ENCODE results near the gene WDR86. TPM values are rescaled to one million over a fixed set of nuclear protein-coding genes. Genes with fewer than 3 reads are reported as not detected.

WDR86 gene
- total RNA-seq, 4 donors from 2014 or later = 8.3 to 51.2 (median 15.6) TPM

DNA sequence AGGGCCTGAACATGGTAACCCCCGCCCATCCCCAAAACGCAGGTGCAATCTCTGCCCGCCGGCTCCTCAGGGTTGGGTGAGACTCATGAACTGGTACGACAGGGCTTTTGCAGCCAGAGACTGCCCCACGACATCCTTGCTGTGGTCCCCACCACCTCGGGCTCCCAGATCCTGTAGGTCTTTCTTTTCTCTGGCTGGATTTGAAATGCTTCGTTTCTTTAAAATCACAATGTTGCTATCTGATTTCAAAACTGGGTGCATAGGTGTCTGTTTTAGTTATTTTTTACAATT is 21.9 kb downstream of the WDR86 start:
- TF ChIP-seq, protein P1, sequence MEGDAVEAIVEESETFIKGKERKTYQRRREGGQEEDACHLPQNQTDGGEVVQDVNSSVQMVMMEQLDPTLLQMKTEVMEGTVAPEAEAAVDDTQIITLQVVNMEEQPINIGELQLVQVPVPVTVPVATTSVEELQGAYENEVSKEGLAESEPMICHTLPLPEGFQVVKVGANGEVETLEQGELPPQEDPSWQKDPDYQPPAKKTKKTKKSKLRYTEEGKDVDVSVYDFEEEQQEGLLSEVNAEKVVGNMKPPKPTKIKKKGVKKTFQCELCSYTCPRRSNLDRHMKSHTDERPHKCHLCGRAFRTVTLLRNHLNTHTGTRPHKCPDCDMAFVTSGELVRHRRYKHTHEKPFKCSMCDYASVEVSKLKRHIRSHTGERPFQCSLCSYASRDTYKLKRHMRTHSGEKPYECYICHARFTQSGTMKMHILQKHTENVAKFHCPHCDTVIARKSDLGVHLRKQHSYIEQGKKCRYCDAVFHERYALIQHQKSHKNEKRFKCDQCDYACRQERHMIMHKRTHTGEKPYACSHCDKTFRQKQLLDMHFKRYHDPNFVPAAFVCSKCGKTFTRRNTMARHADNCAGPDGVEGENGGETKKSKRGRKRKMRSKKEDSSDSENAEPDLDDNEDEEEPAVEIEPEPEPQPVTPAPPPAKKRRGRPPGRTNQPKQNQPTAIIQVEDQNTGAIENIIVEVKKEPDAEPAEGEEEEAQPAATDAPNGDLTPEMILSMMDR (IDR thresholded peaks at IDR 0.05; ENCODE audit: low read depth) = no peak

DNA sequence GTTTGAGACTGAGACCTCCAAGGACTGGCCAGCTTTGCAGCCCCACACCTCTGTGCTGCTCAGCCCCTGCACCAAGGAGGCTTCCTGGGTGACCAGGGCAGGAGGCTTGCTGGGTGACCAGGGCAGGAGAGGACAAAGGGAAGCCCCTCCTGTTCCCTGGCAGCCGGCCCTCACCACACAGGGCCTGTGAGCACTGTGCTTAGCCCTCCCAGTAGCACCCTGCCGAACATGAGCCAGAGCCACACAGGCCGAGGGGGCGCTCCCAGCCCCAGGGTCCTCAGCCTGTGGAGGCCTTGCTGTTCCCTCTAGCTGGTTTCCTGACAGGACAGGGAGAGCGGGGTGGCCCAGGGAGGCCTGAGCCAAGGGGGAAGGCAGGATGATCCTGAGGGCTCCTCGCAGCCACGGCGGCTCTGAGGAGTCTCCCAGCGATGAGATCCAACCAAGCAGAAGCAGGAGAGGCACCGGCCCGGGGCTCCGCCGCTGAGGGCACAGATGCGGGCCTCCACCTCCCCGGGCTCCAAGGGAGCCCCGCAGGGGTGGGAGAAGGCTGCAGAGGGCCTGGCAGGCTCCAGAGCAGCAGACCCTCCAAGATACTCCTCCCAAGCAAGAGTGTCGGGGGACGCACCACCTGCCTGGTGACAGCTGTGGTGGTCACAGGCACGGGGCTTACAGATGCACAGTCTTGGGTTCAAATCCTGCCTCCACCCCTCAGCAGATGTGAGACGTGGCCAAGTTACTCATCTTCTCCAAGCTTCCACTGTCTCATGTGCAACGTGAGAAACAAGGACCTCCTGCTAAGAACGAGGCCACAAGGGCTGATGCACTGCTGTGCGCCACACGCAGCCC is 22.5 kb downstream of the WDR86 start:
- TF ChIP-seq, protein P1 (IDR thresholded peaks at IDR 0.05; ENCODE audit: low read depth) = no peak

DNA sequence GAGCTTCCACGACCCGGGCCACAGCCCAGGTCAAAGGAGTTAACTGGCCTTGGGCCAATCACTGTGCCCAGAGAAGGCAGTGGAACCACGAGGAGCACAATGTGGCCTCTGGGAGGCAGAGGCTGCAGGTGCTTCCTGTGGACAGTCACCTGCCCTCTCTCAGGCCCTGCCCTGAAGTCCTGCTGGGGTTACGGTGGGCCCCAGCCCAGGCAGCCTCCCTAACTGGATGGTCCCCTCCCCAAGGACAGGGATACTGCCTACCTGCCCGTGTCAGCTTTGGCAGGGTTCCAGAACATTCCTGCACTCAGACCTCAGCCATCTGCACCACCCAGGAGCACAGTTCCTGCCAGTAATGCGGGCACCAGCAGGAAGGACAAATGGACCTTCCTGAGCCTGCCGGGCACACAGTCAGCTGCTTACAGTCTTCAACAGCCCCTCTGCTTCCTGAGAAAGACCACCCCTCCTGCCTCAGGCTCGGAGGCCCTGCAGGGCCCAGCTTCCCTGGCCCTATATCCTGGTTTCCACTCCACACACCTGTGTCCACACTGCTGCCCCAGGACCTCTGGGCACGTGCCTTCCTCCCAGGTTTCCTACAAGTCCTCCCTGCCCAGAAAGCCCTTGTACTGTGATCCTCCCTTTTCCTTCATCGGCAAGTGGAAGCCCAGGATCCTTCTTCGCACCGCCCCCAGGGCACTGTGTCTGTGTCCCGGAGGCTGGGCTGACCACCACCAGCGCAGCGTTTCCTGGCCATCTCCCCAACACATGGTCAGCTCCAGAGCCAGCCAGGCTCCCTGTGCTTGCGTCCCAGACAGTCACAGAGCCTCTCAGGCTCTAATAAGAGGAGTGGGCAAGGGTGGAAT is 23.3 kb downstream of the WDR86 start:
- TF ChIP-seq, protein P1 (IDR thresholded peaks at IDR 0.05; ENCODE audit: low read depth) = no peak

DNA sequence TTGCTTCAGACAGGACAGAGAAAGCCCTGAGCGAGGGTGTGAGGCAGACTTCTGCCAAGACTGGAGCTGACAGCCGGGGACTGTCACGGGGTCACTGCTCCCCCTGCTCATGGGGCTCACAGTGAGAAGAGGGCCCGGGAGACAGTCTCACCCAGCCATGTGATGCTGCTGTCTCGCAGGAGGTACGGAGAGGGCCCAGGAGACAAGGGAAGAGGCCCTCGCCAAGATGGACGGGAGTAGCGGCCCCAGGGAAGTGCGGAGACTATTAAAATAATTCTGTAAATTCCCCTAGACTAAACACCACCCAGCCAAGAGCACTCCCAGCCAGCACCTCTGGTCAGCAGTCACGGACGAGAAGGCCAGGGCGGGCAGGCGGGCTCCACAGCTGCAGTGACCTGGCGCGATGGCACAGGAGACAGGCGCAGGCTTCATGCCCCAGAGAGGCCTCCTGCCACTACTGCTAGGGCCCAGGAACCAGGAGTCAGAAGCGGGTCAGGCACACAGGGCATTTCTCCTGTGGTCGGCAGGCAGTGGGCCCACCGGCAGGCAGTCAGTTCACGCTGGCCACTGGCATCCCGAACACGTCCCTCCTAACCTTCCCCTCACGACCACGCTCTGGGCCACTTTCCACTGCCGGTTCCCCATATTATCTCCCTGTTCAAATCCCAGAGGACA is 24.1 kb downstream of the WDR86 start:
- TF ChIP-seq, protein P1 (IDR thresholded peaks at IDR 0.05; ENCODE audit: low read depth) = no peak

DNA sequence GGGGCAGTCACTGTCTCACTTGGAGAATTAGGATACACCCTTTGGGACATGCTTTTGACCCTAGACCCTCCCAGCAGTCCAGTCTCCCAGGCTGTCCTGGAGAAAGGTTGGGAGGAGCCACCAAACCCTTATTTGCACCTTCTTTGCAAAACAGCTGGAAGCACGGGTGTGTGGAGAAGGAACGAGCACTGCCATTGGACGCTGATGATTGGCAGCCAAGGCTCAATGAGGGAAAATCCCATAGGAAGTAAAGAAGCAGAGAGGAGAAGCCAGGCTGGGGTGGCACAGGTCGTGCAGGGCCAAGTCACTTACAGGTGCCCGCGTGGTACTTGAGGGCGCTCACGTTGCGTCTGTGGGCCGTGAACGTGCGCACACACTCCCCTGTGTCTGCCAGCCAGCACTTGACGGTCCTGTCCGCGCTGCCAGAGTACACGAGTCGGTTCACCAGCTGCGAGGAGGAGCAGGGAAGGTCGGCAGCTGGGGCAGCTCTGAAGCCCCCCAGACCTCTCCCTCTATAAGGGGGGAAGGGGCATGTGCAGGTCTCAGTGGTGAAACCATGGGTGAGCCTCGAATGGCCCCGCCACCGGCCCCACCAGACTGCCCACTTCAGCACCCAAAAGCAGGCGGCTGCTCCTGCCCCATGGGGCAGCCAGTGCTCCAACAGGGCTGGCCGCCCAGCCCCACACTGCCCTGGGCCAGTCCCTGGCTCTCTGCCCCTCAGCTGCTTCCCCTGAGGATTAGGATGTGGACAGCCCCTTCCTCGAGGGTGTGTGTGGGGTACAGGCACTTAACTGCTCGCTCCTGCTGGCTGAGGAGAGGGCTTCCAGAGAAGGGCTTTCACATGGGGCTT is 24.8 kb downstream of the WDR86 start:
- TF ChIP-seq, protein P1 (IDR thresholded peaks at IDR 0.05; ENCODE audit: low read depth) = no peak

DNA sequence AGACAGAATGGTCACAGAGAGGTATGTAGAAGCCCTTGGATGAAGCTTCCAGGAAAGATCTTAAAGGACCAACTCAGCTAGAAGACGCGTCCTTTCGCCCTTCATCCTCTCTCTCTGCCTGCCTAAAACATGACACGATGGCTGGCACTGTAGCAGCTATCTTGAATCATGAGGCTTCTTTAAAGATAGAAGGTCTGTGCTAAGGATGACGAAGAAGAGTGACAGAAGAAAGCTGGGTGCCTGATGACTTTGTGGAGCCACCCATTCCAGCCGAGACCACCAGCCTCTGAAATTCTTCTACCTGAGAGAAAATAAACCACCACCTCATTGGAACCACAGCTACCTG is 25.5 kb downstream of the WDR86 start:
- TF ChIP-seq, protein P1 (IDR thresholded peaks at IDR 0.05; ENCODE audit: low read depth) = no peak

Measured in subcutaneous adipose tissue (tissue), 4 donors.